NCI-H226 (cell line): ENCODE results near the gene PARL.
"Not testable (repeated sequence)": the region's sequence is repeated elsewhere in the genome, so short reads cannot be mapped to it uniquely, and the experiment has no call there.

Experiments
- DNase-seq: peaks from one replicate; pipeline ENCODE4 v3.0.0-alpha.2; 2015

Gene PARL

DNA sequence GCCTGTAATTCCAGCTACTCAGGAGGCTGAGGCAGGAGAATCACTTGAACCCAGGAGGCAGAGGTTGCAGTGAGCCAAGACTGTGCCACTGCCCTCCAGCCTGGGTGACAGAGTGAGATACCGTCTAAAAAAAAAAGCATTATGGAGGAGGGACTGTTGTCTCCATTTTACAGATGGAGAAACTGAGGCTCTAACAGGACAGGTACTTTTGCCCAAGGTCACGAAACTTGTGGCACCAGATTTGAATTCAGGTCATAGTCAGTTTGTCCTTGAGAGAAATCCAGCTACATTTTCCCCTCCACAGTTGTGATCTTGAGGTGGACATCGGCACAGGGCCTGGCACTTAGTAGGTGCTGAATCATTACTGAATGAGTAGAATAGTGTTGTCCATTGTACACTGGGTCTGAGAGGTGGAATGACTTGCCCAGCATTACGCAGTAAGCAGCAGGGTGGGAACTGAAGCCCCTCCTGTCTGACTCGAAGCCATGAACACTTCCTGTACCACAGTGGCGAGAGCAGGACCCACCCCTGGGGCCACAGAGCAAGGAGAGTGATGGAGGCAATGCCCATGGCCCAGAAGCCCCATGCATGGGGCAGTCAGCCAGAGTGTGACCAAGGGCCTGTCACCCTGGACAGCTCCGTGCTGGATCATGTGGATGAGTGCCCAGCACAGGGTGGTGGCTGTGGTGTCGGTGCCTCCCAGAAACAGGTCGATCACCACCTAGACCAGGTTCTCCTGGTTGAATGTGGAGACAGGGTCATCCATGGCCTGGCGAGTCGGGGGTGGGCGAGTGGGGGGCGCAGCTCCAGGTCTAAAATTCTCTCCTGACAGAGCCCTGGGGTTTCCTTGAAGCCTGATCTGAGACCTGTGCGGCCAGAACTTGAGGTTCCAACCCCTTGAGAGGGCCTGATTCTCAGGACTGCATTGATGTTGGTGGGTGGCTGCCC lies 20.4 kb upstream of the PARL start:
- no peak for DNase-seq

DNA sequence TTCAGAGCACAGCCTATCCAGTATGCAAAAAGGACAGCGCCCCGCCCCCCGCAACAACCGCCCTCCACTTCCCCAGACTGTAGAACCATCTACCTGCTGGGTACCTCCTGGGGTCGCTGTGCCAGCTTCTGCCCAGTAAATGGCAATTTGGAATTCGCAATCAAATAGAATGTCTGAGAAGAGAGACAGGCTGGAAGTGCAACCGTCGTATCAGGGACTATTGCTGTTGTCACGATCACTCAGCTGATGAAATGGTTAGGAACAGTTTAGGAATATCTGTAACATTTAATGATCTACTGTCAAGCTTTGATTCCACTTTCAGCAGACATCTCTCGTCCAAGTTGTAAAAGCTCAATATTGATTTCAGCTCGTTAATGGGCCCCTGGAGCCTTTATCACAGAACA lies 13.3 kb upstream of the PARL start:
- no peak for DNase-seq

DNA sequence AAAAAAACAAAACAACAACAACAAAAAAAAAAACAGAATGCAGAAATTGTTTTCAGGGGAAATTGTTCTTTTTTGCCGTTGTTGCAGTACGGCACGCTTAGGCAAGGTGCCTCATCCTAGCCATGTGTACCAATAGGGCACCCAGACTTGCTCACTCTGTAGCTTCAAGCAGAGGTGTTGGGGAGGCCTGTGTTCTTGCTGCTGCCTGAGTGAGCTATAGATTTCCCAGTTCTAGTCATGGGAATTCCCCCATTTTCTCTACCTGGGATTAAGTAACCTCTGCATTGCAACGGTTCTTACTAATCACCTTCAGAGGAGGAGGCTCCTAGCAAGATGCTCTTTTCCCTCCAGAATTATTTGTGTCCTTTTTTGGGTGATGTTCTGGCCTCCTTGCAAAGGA lies 12.9 kb upstream of the PARL start:
- DNase-seq: no peak

DNA sequence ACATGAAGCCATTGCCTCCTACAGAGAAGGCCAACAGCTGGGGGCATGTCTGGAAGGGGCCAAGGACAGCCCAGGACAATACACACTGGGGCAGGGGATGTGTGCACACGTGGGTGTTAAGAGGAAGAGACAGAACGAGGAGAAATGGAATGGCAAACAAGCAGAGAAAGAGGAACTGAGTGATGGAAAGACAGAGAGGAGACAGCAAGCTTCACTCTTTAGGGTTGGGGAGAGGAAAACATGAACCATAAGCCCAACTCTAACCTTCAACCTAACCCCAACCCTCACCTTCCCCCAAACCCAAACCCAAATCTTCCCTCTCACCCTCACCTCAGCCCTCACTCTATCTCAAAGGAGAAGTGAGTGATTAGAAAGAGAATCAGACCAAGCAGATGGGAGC lies 11.9 kb upstream of the PARL start:
- no peak for DNase-seq

DNA sequence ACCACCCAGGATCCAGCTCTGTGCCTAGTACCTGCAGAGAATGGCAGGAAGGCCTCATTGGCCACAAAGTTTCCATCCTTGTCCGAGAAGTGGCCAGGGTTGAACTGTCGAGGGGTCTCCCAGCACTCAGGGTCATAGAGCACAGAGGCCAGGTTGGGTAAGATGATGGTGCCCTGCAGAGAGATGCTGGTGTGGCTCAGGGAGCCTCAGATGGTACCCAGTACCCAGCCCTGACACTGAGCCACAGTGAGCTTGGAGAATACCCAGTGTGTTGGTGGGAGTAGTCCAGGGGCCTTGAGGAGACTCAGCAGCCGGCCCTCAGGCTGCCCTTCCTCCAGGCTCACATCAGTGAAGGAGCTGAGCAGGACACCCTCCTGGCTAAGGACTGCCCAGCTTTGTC lies 11.5 kb upstream of the PARL start:
- no peak for DNase-seq

DNA sequence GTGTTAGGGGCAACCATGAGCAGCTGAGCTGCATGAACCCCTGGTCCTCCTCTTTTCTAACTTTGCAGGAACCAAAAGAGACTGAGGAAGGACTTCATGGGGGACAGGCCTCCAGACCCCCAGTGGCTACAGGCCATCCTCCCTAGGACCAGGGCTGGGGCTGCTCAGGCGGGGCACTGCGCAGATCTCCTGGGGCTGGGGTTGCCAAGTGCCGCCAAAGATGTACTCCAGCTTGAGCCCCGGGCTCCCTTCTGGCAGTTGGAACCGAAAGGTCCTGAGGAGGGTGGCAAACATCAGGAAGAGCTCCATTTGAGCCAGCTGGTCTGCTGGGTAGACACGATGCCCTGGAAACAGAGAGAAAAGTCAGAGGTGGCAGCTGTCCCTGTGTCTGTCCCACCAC lies 11.1 kb upstream of the PARL start:
- DNase-seq: no peak

DNA sequence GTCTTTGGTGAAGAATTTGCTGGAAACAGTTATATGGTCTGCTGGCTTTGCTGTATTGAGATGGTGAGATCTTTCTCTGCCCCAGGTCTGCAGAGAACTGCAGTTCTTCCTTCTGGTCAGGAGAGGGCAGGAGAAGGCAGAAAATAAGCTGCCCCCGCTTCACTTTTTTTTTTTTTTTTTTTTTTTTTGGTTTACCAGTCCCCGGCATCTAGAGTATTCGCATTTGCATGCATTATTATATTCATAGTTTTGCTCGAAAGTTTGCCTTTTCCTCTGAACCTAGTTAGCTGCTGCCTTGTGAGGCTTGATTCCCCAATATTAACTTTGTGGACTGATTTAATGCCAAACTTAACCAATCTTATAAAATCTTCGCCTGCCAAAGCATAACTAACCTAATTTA lies 10.6 kb upstream of the PARL start:
- DNase-seq: no peak

DNA sequence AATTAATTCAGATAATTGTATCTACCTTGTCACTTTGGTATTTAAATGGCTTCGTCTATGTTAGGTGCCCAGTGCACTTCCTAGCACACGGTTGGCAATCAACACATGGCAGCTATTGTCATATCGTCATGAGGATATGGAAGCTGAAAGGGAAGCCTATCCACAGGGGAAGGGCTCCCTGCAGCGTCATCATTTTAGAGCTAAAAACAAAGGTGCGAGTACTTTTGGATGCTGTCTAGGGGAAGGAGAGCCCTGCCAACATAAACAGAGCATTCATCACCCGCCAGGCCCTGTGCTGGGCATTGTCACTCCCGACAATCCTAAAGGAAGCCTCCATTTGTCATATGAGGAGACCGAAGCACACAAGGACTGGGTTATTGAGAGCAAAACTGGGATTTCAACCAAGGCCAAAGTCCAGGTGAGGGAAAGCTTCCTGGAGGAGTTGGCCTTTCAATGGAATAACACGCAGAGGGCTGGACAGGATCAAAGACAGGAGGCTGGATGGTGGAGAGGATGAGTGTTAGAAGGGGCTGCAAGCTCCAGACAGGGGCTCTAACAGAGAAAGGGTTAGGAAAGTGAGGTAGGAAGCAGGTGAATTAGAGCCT lies 8.0 kb upstream of the PARL start:
- DNase-seq: no peak

DNA sequence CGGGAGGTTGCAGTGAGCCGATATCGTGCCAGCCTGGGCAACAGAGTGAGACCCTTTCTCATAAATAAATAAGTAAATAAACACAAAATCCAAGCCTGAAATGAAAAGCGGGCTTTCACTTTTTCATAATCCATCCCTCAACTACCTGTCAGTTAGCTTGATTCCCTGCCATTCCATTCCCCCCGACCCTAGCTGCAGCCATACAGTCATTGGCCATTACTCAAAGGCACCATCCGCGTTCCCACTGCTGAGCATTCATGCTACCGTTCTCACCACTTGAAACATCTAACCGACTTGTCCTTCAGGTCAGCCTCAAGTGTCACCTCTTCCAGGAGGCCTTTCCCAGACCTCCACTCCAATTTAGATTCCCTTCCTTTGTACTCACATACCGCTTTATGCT lies 1.1 kb upstream of the PARL start:
- no peak for DNase-seq

DNA sequence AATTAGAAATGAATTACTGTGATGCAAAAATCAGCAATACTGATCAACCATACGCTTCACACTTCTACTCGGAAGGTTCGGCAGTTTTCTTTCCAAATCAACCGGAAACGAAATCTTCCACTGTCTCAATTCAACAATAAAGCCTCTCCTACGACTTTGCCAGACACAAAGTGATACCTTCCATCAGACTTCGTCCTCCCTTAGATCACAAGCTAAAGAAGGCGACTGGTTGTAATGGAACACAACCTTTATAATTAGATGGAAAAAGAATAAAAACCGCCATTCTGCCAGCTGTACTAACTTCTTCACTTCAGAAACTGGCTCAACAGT lies 618 bp downstream of the PARL start:
- no peak for DNase-seq

DNA sequence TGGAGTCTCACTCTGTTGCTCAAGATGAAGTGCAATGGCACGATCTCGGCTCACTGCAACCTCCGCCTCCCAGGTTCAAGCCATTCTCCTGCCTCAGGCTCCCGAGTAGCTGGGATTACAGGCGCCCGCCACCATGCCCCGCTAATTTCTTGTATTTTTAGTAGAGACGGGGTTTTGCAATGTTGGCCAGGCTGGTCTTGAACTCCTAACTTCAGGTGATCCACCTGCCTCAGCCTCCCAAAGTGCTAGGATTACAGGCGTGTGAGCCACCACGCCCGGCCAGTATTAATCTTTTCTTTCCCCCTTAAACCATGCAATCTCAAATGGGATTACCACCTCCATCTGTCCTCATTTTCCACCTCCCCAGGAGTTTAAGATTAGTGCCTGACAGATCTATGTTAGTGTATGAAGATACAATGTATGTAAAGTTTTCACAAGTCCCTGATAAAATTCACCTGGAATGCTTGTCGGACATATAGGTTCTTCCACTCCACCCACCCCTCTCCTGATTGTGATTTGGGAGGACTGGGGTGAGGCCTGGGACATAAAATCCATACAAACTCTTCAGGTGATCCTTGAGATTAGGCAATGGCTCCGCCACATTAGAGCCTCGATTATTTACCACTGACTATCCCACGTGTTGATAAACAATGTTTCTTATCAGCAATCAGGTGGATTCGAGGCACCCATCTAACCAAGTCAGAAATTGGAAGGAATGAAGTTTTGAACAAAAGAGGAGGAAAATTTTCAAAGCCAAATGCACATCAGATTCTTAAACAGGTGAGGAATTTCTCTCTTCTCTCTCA lies 1.2 kb downstream of the PARL start:
- no peak for DNase-seq

DNA sequence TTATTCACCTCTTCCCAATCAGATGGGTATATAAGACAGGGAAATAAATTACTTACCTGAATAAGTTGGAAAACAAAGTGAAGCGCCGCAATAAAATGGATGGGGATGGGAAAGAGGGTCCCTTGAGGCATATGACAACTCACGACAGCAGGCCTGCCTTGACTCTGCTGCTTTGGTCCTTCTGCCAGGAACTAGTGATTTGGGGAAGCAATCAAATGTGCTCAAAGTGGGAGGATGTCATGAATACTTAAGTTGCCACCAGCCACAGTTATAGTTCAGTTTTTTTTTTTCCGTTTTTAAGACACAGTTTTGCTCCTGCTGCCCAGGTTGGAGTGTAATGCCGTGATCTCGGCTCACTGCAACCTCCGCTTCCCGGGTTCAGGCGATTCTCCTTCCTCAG lies 4.6 kb downstream of the PARL start:
- no peak for DNase-seq

DNA sequence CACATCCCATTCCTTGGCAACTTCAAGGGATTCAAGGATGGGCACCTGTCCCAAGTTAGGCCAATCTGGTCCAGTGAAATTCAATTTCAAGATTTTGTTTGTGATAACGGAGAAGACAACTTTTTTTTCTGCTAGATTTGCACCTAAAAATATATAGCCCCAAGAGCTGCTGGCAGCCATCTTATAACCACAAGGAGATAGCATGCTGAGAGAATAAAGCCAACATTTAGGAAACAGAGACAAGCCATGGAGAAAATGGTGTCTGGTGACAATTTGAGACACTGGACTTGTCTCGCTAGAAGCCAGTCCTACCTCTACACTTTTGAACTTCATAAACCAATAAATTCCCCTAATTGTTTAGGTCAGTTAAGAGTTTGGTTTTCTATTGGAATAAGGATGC lies 5.4 kb downstream of the PARL start:
- no peak for DNase-seq

DNA sequence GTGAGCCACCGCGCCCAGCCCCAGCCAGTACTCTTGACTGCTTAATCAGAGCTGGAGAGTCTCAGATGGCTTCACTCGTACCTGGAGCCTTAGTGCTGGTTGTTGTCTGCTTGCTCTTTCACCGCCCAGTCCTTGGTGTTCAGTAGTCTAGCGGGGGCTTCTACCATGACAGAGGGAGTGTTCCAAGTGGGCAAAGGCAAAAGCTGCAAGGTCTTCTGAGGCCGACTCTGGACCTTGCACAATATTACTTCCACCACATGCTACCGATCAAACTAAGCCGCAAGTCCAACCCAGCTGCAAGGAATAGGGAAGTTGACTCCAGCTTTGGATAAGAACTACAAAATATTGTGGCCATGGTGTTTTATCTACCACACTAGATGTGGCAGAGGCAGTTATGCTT lies 6.6 kb downstream of the PARL start:
- no peak for DNase-seq

DNA sequence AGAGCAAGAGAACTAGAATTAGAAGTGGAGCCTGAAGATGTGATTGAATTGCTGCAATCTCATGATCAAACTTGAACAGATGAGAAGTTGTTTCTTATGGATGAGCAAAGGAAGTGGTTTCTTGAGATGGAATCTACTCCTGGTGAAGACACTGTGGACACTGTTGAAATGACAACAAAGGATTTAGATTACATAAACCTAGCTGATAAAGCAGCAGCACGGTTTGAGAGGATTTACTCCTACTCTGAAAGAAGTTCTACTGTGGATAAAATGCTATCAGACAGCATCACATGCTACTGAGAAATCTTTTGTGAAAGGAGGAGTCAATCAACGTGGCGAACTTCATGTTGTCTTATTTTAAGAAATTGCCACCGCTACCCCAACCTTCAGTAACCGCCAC lies 7.5 kb downstream of the PARL start:
- not testable (repeated sequence) for DNase-seq

DNA sequence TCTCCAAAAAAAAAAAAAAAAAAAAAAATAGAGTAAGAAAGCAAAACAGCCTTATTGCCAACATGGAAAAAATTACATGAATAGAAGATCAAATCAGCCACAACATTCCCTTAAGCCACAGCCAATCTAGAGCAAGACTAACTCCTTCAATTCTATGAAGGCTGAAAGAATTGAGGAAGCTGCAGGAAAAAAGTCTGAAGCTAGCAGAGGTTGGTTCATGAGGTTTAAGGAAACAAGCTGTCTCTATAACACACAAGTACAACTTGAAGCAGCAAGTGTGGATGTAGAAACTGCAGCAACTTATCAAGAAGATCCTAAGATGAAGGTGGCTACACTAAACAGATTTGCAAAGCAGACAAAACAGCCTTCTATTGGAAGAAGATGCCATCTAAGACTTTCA lies 9.3 kb downstream of the PARL start:
- no peak for DNase-seq

DNA sequence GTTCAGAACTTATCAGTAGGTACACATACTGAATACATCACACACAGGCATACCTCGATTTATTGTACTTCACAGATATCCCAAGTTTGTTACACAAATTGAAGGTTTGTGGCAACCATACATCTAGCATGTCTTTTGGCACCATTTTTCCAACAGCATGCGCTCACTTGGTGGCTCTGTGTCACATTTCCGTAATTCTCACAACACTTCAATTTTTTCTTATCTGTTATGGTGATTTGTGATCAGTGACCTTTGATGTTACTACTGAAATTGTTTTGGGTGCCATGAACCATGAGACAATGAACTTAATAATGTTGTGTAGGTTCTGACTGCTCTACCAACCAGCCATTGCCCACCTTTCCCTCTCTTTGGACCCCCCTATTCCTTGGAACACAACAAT lies 10.8 kb downstream of the PARL start:
- DNase-seq: no peak

DNA sequence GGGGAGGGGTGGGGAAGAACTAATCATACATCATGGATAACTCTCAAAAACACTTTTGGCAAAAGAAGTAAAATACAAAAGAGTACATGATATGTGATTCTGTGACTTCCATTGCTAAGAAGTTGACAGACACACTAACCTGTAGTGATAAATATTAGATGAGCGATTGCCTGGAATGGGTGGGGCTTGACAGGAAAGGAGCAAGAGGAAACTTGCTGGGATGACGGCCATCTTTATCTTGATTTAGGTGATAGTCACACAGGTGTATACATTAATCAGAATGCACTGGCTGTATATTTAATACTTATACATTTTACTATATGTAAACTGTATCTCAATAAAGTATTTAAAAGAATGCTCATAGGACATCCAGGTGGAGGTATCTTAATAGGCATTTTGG lies 13.1 kb downstream of the PARL start:
- DNase-seq: no peak

DNA sequence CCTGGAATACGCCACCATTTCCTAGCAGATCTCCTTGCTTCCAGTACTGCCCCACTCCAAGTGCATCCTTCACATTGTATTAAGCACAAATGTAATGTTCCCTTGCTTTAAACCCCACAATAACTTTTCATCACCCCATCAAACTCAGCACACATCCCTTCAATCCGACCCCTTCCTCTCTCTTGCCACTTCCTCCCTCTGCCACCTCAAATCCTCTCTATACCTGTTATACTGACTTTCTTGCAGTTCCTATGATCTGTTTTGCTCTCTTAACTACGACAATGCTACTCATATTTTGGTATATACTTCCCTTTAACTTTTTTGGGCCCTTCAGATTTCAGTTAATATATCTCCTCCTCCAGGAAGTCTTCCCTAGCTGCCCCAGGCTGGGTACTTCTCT lies 14.1 kb downstream of the PARL start:
- no peak for DNase-seq

DNA sequence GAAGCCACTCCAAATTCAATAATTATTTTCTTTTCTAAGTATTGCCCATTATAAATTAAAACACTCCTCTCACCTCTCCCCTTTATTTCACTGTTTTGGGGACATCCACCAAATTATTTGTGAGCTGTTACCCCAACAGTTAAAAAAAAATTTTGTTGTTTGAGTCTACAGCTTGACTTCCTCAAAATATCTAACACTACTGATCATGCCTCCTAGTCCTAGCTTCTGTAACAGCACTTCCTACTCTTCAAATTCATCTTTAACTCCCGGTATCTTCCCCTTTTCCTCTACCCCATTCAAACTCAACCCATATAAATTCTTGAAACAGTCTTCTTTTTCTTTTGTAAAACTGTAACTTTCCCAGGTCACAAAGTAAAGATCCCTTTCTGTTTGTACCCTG lies 15.9 kb downstream of the PARL start:
- DNase-seq: no peak

DNA sequence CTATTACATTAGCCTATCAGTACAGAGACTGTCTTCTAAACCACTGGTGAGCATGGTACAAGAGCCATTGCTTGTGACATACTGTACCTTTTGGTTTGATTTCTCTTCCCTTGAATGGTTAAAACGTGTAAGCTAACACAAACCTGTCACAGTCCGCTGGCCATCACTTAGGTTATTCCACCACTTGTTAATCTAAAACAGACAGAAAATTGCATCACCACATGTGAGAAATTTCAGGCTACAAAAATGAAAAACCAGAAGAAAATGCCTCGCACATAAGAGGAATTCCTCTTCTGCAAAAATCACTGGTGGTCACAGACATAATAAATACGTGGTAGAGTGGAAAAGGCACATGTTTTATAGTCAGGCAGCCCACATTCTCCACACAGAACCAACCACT lies 22.1 kb downstream of the PARL start:
- DNase-seq: no peak

DNA sequence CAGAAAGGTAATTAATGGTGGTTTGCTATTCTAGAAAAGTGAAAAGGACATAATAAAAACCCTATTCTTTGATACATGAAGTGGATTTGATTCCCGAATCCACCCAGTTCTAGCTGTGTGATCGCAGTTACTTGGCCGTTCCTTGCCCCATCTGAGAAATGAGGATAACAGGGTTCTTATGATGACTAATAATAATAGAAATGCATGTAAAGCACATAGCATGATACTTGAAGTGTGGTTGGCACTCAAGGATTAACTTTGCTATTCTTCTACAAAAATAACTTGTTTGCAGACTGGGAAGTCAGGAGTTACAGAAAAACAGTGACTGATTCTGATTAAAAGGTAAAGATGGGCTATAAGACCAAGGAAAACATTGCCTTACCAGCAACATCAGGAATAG lies 26.8 kb downstream of the PARL start:
- DNase-seq: no peak

DNA sequence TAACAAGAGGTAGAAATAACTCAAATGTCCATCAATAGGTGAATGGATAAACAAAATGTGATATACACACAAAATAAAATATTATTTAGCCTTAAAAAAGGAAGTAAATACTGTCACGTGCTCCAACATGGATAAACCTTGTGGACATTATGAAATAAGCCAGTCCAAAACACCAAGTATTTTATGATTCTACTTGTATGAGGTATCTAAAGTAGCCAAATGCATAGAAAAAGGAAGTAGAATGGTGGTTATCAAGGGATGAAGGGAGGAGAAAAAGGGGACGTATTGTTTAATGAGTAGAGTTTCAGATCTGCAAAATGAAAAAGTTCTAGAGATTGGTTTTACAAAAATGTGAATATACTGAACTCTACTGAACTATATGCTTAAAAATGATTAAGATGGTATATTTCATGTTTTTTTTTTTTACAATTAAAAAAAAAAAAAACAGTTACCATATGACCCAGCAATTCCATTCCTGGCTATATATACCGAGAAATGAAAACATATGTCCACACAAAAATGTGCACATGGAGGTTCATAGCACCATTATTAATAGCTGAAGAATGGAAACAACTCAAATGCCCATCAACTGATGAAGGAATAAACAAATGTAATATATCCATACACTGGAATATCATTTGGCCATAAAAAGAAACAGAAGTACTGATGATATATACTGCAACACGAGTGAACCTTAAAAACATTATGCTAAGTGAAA lies 30.2 kb downstream of the PARL start:
- no peak for DNase-seq
